Measurements from ENCODE around the gene KRTAP26-1. TPM values are rescaled to one million over a fixed set of nuclear protein-coding genes. Genes with fewer than 3 reads are reported as not detected.
A peak's percentile ranks its signal among the peaks of the same experiment; 100 is the strongest.

Gene KRTAP26-1
- total and polyA plus RNA-seq, 11 donors: not detected

GRCh38 chr21:30349572-30349971 is 29.5 kb upstream of the KRTAP26-1 start:
- Histone ChIP-seq H3K9me3 (no peaks in the 10 kb centered on the region), H3K27ac (no peak overlapping the region)
- no peak for ATAC-seq

GRCh38 chr21:30348506-30348905 is 28.4 kb upstream of the KRTAP26-1 start, which contains the start of gene KRTAP23-1:
Gene KRTAP23-1, minus strand, starts transcription at chr21:30348606. Its CDS starts 0 bp downstream, at chr21:30348606.
- no peak for DNase-seq
- Histone ChIP-seq H3K4me1 (no peaks in the 10 kb centered on the region), H3K4me3 (no peak within 1 kb of the TSS), H3K27me3 (no peaks in the 10 kb centered on the region), H3K9me3 (no peaks in the 10 kb centered on the region), H3K27ac (no peak within 1 kb of the TSS), H3K36me3 (no peaks in the 10 kb centered on the region)
- 84 to 92% (median 86%) methylated on average over 4 of the region's 4 CpGs for WGBS, 4 donors
- intact Hi-C loops (cut with DNase I): loop anchor here in 6 of 10 donors (10.0 kb wide), 3 partner anchors 86 to 736 kb away; partner anchors contain the start of gene KRTAP13-4 (in 1 of the 6)
- no peak for ATAC-seq
- TF ChIP-seq CTCF (IDR thresholded peaks at IDR 0.05) (no peak), POLR2A (IDR thresholded peaks at IDR 0.05) (no peak)

More at GRCh38 chr21:30349572-30349971, 29.5 kb upstream of the KRTAP26-1 start:
- TF ChIP-seq CTCF (IDR thresholded peaks at IDR 0.05) (no peak), POLR2A (IDR thresholded peaks at IDR 0.05) (no peak)
- DNase-seq: no peak
- intact Hi-C loops (cut with DNase I): loop anchor here in 6 of 10 donors (10.0 kb wide), 3 partner anchors 85 to 735 kb away; partner anchors contain the start of gene KRTAP13-4 (in 1 of the 6)
- Histone ChIP-seq H3K4me3 (no peak overlapping the region), H3K27me3 (no peaks in the 10 kb centered on the region), H3K36me3 (no peaks in the 10 kb centered on the region), H3K4me1 (no peaks in the 10 kb centered on the region)
- 57 to 65% (median 61%) methylated on average over 3 of the region's 3 CpGs for WGBS, 4 donors

GRCh38 chr21:30345014-30345413 is 24.9 kb upstream of the KRTAP26-1 start:
- no peaks in the 10 kb centered on the region for H3K27me3 ChIP-seq
- intact Hi-C loops (cut with DNase I): loop anchor here in 6 of 10 donors (10.0 kb wide), 3 partner anchors 90 to 740 kb away; partner anchors contain the start of gene KRTAP13-4 (in 1 of the 6)
- DNase-seq: no peak
- WGBS, 4 donors: 72 to 77% (median 73%) methylated on average over 2 of the region's 2 CpGs
- ATAC-seq: no peak
- H3K36me3 ChIP-seq: no peaks in the 10 kb centered on the region
- H3K4me1 ChIP-seq: no peaks in the 10 kb centered on the region
- H3K27ac ChIP-seq: no peak overlapping the region
- H3K9me3 ChIP-seq: no peaks in the 10 kb centered on the region
- H3K4me3 ChIP-seq: no peak overlapping the region
- TF ChIP-seq CTCF (IDR thresholded peaks at IDR 0.05): no peak
- TF ChIP-seq POLR2A (IDR thresholded peaks at IDR 0.05): no peak

GRCh38 chr21:30340714-30341573 is 20.8 kb upstream of the KRTAP26-1 start:
- intact Hi-C loops (cut with DNase I): loop anchor here (2.0 to 10.0 kb wide), 9 partner anchors 91 to 746 kb away; partner anchors contain the start of gene KRTAP13-4 (in 2 of the 10)
- DNase-seq: peak in 2 of 5 donors; percentile 23 to 25
- no peaks in the 10 kb centered on the region for H3K27me3 ChIP-seq
- ATAC-seq: no peak
- WGBS, 4 donors: 88 to 95% (median 90%) methylated on average over 2 of the region's 2 CpGs
- H3K27ac ChIP-seq: no peak overlapping the region
- no peak overlapping the region for H3K4me3 ChIP-seq
- peak; percentile 70 to 86 (median 81) for TF ChIP-seq CTCF (IDR thresholded peaks at IDR 0.05)
- TF ChIP-seq POLR2A (IDR thresholded peaks at IDR 0.05): no peak
- H3K36me3 ChIP-seq: no peaks in the 10 kb centered on the region
- no peaks in the 10 kb centered on the region for H3K9me3 ChIP-seq
- H3K4me1 ChIP-seq: no peaks in the 10 kb centered on the region
